GM18907 (cell line): ENCODE data around the gene NUP62CL.
A peak's percentile ranks its signal among the peaks of the same experiment; 100 is the strongest.

Experiments
- ATAC-seq: cut with Tn5 transposase; IDR thresholded peaks from one replicate; pipeline ENCODE4 v1.9.1; 2021; ENCODE audit warnings: mild to moderate bottlenecking, moderate library complexity; ENCODE audit not compliant: unreplicated experiment

Gene NUP62CL

DNA sequence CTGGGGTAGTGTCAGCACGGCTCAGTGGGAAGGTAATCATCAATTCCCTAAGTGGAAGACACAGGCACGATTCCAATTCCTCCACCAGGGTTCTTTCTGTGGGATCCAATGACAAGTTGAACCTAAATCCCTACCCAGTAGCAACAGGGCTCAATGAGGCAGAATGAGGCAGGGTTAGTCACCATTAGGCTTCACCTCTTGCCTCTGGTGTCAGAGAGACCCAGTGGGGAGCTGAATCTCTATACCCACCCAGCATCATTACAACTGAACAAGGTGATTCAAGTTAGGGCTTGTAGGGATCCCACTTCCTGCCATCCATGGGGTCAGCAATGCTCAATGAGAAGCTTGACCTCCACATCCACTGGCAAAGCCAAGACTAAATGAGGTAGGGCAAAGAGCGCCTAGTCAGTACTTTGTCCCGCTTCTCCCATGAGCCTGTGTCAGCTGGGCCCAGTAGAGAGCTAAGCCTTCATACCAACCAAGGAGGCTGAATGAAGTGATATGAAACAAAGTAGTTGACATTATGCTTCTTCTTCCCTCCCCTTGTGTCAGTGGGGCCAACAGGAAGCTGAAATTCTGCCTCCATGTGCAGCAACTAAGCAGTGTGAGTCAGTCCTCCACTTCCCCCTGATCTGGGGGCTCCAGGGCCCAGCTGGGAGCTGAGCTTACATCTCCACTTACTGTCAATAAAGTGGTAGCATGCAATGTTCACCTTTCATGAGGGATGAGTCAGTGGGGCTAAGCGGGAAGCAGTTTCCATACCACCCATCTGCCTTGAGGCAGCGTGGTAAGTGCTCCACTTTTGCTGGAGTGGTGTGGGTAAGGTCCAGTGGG, 51.2 kb downstream of the NUP62CL start:
- ATAC-seq = no peak

DNA sequence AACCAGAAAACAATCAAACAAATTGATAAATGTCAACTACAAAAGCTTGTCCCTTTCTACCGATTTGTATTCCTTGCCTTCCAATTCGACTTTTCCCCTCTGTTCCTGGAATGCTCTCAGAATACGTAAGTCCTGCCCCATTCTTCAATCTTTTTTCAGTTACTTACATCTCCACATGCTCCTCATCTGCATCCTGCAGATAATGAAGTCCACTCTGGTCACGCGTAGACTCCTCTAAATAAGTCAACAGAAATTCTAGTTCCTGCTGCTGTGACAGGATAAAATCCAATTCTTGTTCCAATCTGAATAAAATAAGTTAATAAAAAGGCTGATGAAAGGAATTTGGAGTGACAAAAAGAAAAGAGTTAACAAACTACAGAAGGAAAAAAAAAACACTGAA, 53.2 kb downstream of the NUP62CL start:
- no peak for ATAC-seq

DNA sequence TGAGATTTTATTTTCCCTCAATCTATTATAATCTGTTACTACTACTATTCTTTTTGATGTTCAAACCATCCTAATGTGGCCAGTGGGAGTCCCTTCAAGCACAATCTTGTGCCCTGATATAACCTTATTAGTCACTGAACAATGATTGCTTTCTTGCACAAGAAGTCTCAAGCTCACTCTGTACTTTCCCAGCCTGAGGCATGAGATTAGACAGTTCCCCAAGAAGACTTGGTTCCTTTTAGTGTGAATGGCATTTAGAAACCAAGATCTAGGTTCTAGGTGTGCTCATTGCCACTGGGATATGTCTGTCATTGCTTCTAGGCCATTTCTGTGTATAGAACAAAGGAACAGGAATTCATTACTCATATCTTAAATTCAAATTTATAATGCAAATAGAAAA, 59.6 kb downstream of the NUP62CL start:
- ATAC-seq = no peak

DNA sequence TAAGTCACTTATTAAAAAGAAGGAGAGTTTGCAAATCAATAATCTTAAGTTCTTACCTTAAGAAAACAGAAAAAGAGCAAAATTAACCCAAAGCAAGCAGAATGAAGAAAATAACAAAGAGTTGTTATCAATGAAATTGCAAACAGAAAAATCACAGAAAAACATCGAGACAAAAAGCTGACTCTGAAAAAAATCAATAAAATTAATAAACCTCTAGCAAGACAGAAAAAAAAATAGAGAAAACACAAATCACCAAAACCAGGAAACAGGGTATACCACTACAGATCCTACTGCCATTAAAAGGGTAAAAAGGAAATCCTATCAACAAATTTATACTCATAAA, 70.3 kb downstream of the NUP62CL start:
- no peak for ATAC-seq

DNA sequence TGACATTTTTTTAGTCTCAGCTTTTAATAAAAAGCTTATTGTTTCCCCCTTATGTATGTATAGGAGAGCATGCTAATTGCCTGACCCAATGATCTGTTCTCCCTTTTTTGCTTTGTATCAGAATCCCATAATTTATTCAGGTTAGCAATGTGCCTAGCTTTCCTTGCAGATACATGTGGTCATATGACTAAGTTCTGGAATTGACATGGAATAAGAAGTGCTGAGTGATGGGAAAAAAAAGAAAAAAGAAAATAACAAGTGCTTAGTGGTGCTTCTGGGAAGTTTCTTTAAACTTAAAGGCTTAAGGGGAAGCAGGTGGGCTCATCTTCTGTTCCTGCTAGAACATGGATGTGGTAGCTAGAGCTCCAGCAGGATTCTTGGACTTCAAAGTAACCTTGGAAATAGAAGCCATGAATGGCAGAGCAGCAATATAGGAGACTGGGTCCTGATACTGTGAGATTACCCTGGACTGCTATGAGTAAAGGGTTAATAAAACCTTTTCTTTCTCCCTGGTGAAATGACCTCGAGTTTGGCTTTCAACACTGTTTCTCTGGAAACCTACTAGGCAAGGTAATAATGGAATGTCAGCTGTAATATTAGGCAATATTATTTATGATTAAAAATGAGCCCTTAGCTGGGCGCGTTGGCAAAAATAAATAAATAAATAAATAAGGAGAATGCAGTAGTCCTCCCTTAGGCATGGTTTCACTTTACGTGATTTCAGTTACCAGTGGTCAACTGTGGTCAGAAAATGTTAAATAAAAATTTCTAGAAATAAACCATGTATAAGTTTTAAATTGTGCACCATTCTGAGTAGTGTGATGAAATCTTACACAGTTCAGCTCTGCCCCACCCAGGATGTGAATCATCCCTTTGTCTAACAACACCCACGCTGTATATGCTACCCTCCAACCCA, 70.9 kb downstream of the NUP62CL start:
- peak; percentile 82 for ATAC-seq

DNA sequence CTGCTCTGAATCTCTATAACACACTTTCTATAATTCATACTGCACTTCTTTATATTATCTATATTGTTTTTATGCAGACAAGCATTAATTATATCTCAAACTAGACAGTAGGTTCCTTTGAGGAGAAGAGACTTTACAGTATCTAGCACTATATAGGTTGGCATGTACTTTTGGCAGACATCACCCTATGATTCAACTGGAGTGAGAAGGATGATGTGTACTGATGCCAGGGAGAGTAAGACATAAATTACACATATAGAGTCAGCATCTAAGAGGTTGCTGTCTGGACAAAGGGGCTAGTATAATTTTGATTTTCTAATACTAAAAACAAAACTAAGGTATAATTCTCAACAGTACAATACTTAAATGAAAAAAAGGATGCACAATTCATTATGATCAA, 82.5 kb downstream of the NUP62CL start:
- ATAC-seq = no peak

DNA sequence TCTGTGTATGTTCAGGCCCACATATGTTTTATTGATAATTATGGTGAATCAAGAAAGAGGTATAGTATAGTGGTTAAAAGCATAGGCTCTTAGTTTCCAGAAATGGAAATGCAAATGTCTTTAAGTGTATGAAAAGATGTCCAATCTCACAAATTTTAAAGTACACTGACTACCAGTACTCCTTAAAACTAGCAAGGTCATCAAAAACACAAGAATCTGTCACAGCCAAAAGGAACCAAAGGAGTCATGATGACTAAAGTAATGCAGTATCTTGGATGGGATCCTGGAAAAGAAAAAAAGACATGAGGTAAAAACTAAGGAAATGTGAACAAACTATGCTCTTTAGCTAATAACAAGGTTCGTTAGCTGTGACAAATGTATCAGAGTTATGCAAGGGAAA, 87.0 kb downstream of the NUP62CL start:
- ATAC-seq = no peak

DNA sequence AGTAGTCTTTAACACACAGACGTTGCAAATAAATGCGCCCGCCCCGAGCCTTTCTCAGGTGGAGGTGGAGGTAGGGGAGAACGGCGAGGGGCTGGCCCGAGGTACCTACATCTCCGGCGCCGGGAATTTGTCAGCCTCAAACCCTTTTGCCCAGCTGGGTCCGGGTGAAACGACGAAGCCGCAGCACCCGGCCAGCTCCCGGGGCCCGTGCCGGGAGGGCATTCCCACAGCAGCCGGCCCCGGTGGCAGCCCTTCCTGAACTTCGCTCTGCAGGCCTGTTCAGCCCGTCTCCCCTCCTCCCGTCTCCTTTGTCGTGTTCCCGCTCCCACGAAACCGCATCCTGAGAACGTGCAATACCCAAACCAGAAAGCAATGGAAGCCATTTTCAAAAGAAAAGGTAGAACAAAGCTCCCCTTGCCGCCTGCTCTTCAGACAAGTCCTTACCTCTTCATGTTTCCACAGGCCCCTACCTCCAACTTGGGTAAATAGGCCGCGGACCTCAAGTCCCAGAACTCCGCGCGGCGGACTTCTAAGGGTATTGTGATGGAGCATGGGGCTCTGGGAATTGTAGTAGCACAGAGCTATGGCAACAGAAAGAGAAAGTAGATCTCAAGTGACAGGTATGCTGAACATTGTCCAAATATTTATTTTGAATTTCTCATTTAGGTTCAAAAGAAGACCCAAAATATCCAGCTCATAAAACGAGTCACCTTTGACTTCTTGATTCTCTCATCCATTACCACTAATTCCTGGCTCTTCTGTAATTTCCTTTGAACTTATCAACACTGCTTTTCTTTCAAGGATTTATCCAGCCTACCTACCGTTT, 87.7 kb downstream of the NUP62CL start, which contains the start of gene RBM41:
RBM41 (minus strand) TSS at position 501 of the 826 bp plus-strand sequence; CDS start at position 452, 49 bp downstream.
- ATAC-seq = peak; percentile 100

DNA sequence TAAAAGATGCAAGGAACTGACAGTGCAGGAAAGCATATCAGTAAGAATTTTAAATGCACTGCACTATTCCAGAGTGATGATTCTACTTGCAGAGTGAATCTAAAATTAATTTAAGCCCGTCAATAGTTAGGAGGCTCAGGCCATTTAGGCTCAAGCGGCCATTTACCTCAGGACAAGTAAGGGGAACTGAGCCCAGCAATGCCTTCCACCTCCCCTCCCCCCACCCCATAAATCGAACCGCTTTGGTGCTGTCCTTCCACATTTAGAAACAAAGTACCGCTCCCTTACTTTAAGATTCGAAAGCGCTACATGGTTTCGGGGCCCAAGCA, 88.3 kb downstream of the NUP62CL start:
- ATAC-seq = no peak

DNA sequence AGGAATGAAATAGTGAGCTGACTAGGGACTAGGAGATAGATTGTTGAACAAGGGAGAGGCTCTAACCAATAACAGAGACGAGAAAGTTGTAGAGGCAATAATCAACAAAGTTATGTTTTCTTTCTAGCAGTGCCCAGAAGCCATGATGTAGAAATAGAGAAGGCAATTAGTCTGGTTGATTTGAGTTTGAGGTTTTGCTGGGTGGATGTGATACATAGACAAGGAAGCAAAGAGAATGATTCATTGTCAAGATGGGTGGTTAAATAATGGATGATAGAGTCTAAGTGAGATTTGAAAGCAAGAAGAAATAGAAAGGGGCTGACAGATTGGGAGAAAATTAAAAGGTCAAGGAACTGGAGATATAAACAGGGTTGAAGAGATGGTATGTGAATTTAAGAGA, 98.8 kb downstream of the NUP62CL start:
- ATAC-seq = no peak

DNA sequence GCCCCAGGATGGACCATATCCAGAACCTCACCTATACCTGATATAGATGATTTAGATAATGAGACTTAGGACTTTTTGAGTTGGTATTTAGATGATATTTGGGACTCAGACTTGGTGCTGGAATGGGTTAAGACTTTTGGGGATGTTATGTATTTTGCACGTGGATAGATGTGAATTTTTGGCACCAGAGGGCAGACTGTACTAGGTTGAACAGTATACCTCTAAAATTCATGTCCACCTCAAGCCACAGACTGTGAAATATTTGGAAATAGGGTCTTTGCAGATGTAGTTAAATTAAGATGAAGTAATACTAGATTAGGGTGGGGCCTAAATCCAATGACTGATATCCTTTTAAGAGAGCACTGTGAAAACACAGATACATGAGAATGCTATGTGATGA, 103.3 kb downstream of the NUP62CL start:
- no peak for ATAC-seq

DNA sequence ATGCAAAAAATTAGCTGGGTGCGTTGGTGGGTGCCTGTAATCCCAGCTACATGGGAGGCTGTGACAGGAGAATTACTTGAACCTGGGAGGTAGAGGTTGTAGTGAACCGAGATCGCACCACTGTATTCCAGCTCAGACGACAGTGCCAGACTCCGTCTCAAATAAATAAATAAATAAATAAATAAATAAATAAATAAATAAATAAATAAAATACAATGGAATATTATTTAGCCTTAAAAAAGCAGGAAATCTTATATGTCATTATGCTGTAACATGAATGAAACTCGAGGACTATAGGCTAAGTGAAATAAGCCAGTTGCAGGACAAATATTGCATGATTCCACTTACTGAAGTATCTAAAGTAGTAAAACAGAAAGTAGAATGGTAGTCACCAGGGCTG, 130.1 kb downstream of the NUP62CL start:
- no peak for ATAC-seq
